RWPE2 (cell line): Measurements from ENCODE around the gene MAP3K4.

Source experiments
- ATAC-seq: fragments of 200-7000 bp; cut with Tn5 transposase; 3 replicates; pipeline ENCODE4 v1.9.1; 2021; ENCODE audit warnings: low read depth
- DNase-seq: peaks from one replicate; pipeline ENCODE4 v3.0.0-alpha.2; 2020; ENCODE audit warnings: low spot score
- H3K27ac ChIP-seq: fragments of 450-650 bp; 2 replicates; pipeline ENCODE4 v1.5.1; 2017; ENCODE audit warnings: mild to moderate bottlenecking; ENCODE audit not compliant: poor library complexity, severe bottlenecking
- H3K27me3 ChIP-seq: fragments of 250-450 bp; sonication (Bioruptor Pico); 2 replicates; pipeline ENCODE4 v1.5.1; 2021; ENCODE audit warnings: mild to moderate bottlenecking, moderate library complexity; ENCODE audit not compliant: insufficient read depth, poor library complexity, severe bottlenecking
- H3K36me3 ChIP-seq: fragments of 250-450 bp; sonication (Bioruptor Pico); 2 replicates; pipeline ENCODE4 v1.5.1; 2020; ENCODE audit warnings: low read depth, mild to moderate bottlenecking, moderate library complexity
- H3K4me1 ChIP-seq: fragments of 250-450 bp; sonication (Bioruptor Pico); 2 replicates; pipeline ENCODE4 v1.5.1; 2021; ENCODE audit warnings: mild to moderate bottlenecking, moderate library complexity; ENCODE audit not compliant: insufficient read depth, poor library complexity, severe bottlenecking
- H3K4me3 ChIP-seq: fragments of 250-450 bp; sonication (Bioruptor Pico); 2 replicates; pipeline ENCODE4 v1.5.1; 2021; ENCODE audit warnings: mild to moderate bottlenecking, moderate library complexity; ENCODE audit not compliant: severe bottlenecking
- H3K9me3 ChIP-seq: fragments of 250-450 bp; sonication (Bioruptor Pico); 2 replicates; pipeline ENCODE4 v1.5.1; 2021; ENCODE audit warnings: mild to moderate bottlenecking, moderate library complexity; ENCODE audit not compliant: severe bottlenecking
- TF ChIP-seq, protein P1 (sequence below): fragments of 450-650 bp; IDR thresholded peaks from one replicate; pipeline ENCODE4 v1.5.1; 2017; ENCODE audit warnings: mild to moderate bottlenecking, moderate library complexity; ENCODE audit not compliant: poor library complexity, severe bottlenecking

Gene MAP3K4

DNA sequence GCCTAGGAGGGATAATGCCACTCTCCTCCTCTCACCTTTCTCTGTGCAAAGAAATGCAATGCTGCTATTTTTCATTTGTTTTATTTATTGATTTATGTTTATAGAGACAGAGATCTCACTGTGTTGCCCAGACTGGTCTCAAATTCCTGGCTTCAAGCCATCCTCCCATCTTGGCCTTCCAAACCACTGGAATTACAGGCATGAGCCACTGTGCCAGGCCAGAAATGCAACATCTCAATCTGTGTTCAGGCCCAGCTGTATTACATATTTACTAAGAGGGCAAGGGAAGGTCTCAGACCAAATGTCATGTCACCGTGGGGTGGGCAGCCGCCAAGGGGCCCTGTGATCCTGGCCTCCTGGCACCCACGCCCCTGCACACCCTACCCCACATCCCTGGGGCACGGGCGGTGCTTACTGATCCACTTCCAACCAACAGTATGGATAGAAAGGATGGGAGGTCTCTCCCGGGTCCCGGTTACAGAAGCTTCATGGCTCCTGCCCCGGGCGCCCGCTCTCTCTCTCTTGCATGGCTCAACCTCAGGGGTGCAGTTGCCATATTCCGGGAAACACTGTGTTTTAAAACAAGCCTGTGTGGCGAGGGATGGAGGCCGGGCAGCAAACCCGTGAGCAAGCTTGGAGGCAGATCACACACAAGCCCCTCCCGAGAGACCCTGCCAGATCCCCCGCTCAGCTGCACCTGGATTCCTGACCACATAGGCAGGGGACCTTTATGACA lies 170.5 kb downstream of the MAP3K4 start:
- Histone ChIP-seq H3K4me3 (no peak overlapping the region), H3K9me3 (no peaks in the 10 kb centered on the region), H3K27me3 (no peaks in the 10 kb centered on the region), H3K4me1 (no peaks in the 10 kb centered on the region), H3K36me3 (no peaks in the 10 kb centered on the region), H3K27ac (no peak overlapping the region)
- ATAC-seq = no peak; the same call in 2 of the 3 replicates
- no peak for DNase-seq
- TF ChIP-seq, protein P1, sequence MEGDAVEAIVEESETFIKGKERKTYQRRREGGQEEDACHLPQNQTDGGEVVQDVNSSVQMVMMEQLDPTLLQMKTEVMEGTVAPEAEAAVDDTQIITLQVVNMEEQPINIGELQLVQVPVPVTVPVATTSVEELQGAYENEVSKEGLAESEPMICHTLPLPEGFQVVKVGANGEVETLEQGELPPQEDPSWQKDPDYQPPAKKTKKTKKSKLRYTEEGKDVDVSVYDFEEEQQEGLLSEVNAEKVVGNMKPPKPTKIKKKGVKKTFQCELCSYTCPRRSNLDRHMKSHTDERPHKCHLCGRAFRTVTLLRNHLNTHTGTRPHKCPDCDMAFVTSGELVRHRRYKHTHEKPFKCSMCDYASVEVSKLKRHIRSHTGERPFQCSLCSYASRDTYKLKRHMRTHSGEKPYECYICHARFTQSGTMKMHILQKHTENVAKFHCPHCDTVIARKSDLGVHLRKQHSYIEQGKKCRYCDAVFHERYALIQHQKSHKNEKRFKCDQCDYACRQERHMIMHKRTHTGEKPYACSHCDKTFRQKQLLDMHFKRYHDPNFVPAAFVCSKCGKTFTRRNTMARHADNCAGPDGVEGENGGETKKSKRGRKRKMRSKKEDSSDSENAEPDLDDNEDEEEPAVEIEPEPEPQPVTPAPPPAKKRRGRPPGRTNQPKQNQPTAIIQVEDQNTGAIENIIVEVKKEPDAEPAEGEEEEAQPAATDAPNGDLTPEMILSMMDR = no peak

DNA sequence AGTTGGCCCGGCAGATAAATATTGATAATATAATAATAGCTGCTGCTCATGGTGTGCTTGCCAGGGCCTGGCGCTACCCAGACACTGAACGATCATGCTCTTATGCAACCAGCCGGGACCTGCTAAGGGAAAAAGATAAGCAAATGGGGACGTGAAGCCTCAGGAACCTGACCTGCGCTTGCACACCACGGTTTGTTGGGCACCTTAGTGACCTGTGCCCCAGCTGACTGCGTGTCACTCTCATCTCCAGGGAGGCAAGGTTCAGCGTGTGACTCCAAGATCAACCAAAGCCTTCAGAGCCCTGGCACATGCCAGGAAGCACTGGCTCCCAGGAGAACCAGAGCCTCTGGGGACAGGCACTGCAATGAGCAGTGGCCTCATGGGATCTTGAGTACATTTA lies 171.2 kb downstream of the MAP3K4 start:
- Histone ChIP-seq H3K27me3 (no peaks in the 10 kb centered on the region), H3K4me3 (no peak overlapping the region), H3K9me3 (no peaks in the 10 kb centered on the region), H3K4me1 (no peaks in the 10 kb centered on the region), H3K36me3 (no peaks in the 10 kb centered on the region), H3K27ac (no peak overlapping the region)
- DNase-seq (no peak), ATAC-seq (no peak)
- TF ChIP-seq, protein P1 = no peak

DNA sequence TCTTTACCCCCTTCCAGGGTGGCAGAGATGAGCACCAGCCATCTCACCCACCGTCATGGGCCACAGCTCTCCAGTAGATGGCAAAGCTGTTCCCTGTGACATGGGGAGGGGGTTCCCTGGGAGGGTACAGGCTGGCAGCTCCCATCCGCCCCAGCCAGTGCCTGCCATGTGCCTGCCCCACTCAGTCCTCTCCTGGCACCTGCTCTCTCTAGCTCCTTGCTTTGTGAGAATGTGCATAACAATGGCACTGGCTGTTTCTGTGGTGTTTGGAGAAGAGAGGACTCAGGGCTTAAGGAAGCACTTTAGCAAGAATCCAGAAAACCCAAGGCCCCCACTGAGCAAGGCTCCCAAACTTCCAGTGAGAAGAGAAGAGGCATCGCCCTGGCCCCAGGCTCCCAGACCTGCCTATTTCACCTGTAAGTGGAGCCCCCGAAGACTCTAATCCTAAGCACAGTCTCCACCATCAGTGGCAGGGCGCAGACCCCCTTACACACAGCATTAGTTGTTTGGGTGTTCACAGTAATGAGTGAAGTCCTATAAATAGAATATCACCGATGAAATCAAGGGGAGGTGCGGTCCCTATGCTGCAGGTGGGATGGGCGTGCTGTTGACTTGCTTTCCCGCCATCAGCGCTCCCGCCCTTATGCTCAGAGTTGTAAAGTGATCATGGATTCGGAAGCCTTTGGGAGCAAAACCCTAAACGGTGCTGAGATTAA lies 172.1 kb downstream of the MAP3K4 start:
- Histone ChIP-seq H3K9me3 (no peaks in the 10 kb centered on the region), H3K27me3 (no peaks in the 10 kb centered on the region), H3K27ac (no peak overlapping the region), H3K4me3 (no peak overlapping the region), H3K4me1 (peaks cover 4% of the 10 kb centered on the region), H3K36me3 (no peaks in the 10 kb centered on the region)
- ATAC-seq (no peak), DNase-seq (no peak)
- TF ChIP-seq, protein P1 = no peak

DNA sequence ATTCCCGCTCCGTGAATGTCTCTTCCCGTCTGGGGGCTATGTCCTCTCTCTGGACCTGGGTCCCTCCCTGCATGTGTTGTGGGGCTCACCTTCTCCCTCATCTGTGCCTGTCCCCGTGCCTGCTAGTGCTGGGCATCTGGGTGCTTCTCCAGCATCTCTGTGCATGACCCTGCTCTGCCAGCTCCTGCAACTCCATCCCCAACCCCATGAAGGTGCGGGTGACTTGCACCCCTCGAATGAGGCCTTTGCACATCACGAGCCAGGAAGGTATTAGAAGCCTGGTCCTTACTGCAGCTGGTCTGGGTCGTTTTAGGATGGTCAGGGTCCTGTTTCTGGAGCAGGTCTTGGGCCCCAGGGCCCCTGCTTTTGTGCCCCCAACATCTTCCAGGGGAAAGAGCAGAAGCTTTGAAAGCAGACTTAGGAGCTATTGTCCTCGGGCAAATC lies 172.6 kb downstream of the MAP3K4 start:
- H3K36me3 ChIP-seq = no peaks in the 10 kb centered on the region
- TF ChIP-seq, protein P1 = no peak
- no peak for ATAC-seq
- no peaks in the 10 kb centered on the region for H3K27me3 ChIP-seq
- no peak overlapping the region for H3K4me3 ChIP-seq
- H3K27ac ChIP-seq = no peak overlapping the region
- H3K9me3 ChIP-seq = no peaks in the 10 kb centered on the region
- DNase-seq = no peak
- H3K4me1 ChIP-seq = peaks cover 10% of the 10 kb centered on the region

DNA sequence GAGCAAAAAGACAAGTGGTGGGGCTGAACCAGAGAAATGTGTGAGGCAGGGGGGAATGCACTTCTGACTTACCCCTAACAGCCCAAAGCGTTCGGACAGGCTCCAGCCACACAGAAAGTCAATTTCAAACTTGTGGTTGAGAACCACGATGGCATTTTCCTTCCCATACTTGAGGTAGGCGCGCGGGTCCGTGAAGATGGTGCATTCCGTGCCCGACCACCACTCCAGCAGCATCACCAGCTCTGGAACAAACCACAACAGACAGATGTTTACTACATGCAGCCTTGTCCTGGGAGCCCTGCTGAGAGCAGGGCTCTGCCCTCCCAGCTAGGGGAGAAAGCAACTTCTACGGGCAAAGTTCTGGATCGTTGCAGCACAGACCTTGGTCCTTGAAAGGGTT lies 174.6 kb downstream of the MAP3K4 start:
- Histone ChIP-seq H3K27me3 (no peaks in the 10 kb centered on the region), H3K4me1 (peaks cover 16% of the 10 kb centered on the region), H3K9me3 (no peaks in the 10 kb centered on the region), H3K4me3 (no peak overlapping the region), H3K36me3 (no peaks in the 10 kb centered on the region), H3K27ac (no peak overlapping the region)
- ATAC-seq (no peak), DNase-seq (no peak)
- TF ChIP-seq, protein P1 = no peak
